Glutamatergic neuron (in vitro differentiated cells): ENCODE results near the gene PIK3R4. TPM values are rescaled to one million over a fixed set of nuclear protein-coding genes. Genes with fewer than 3 reads are reported as not detected.

Source experiments
- DNase-seq: peaks from one replicate; pipeline ENCODE4 v3.0.0; 2022
- H3K27ac Mint-ChIP-seq: one replicate; pipeline ENCODE4 v1.8.0; 2020; ENCODE audit warnings: mild to moderate bottlenecking, mixed read lengths, inconsistent platforms; ENCODE audit not compliant: unreplicated experiment
- H3K27me3 Mint-ChIP-seq: one replicate; pipeline ENCODE4 v1.8.0; 2020; ENCODE audit warnings: mild to moderate bottlenecking, moderate library complexity, mixed read lengths, inconsistent platforms; ENCODE audit not compliant: unreplicated experiment
- H3K36me3 Mint-ChIP-seq: one replicate; pipeline ENCODE4 v1.8.0; 2020; ENCODE audit warnings: mild to moderate bottlenecking, mixed read lengths, inconsistent platforms; ENCODE audit not compliant: unreplicated experiment
- H3K4me1 Mint-ChIP-seq: one replicate; pipeline ENCODE4 v1.8.0; 2020; ENCODE audit warnings: mild to moderate bottlenecking, low read depth, mixed read lengths, inconsistent platforms; ENCODE audit not compliant: unreplicated experiment
- H3K4me3 Mint-ChIP-seq: one replicate; pipeline ENCODE4 v1.8.0; 2020; ENCODE audit warnings: mild to moderate bottlenecking, mixed read lengths, inconsistent platforms; ENCODE audit not compliant: unreplicated experiment
- H3K9me3 Mint-ChIP-seq: one replicate; pipeline ENCODE4 v1.8.0; 2020; ENCODE audit warnings: mild to moderate bottlenecking, moderate library complexity, mixed read lengths, inconsistent platforms; ENCODE audit not compliant: unreplicated experiment
- total RNA-seq: library from RNA; stranded (reverse); fragmentation: NEBNext Ultra II Directional; extraction: Animal tissue kit (Norgen Biotek cat#: 25700); gene quantifications from one replicate; pipeline ENCODE4 v1.2.1, GENCODE V29; 2021; ENCODE audit not compliant: unreplicated experiment
- TF ChIP-seq, protein P1 (sequence below): fragments of 200-600 bp; sonication (generic); IDR thresholded peaks from one replicate; pipeline ENCODE4 v1.5.0; 2021; ENCODE audit not compliant: partially characterized antibody, unreplicated experiment

Gene PIK3R4
- total RNA-seq, 1 donor from 2014 or later: 19.4 TPM

DNA sequence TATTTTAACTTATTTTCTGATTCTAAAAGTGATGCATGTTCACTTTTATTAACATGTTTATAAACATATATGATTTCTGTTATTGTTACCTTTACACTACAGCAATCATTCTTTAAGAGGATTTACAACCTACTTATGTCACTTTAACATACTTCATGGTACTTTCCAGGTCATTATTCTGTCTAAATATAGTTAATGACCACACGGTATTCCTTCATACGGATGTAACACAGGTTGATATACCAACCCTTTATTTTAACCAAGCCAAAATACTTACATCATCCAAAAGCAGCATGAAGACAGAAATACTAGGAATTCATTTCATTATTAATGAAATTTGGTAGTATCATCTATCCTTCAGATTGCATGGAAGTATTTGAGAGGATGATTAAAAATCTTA is 18.6 kb downstream of the PIK3R4 start:
- Mint-ChIP-seq H3K27ac (no peak overlapping the region), H3K27me3 (no peaks in the 10 kb centered on the region), H3K36me3 (no peaks in the 10 kb centered on the region), H3K4me3 (no peak overlapping the region), H3K9me3 (no peaks in the 10 kb centered on the region), H3K4me1 (peaks cover 2% of the 10 kb centered on the region)
- DNase-seq: no peak
- TF ChIP-seq, protein P1, sequence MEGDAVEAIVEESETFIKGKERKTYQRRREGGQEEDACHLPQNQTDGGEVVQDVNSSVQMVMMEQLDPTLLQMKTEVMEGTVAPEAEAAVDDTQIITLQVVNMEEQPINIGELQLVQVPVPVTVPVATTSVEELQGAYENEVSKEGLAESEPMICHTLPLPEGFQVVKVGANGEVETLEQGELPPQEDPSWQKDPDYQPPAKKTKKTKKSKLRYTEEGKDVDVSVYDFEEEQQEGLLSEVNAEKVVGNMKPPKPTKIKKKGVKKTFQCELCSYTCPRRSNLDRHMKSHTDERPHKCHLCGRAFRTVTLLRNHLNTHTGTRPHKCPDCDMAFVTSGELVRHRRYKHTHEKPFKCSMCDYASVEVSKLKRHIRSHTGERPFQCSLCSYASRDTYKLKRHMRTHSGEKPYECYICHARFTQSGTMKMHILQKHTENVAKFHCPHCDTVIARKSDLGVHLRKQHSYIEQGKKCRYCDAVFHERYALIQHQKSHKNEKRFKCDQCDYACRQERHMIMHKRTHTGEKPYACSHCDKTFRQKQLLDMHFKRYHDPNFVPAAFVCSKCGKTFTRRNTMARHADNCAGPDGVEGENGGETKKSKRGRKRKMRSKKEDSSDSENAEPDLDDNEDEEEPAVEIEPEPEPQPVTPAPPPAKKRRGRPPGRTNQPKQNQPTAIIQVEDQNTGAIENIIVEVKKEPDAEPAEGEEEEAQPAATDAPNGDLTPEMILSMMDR: no peak

DNA sequence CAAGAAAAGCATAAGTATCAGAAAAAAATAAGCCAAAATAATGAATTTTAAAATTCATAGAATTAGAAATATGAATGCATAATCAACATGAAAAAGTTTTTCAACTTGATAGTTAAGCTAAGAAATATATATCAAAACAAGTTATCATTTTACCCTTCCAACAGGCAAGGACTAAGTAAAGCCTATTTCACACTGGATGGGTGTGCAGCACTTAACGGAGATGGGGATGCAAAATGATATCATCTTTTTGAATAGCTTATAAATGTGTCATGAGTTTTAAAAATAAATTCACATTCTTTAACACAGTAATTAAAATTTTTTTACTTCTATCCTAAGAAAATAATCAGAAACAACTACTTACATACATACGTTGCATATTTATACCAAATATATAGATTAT is 20.9 kb downstream of the PIK3R4 start:
- H3K4me1 Mint-ChIP-seq: peaks cover 2% of the 10 kb centered on the region
- DNase-seq: no peak
- no peak overlapping the region for H3K27ac Mint-ChIP-seq
- H3K4me3 Mint-ChIP-seq: no peak overlapping the region
- peaks cover 2% of the 10 kb centered on the region for H3K9me3 Mint-ChIP-seq
- TF ChIP-seq, protein P1: no peak
- H3K36me3 Mint-ChIP-seq: no peaks in the 10 kb centered on the region
- no peaks in the 10 kb centered on the region for H3K27me3 Mint-ChIP-seq

DNA sequence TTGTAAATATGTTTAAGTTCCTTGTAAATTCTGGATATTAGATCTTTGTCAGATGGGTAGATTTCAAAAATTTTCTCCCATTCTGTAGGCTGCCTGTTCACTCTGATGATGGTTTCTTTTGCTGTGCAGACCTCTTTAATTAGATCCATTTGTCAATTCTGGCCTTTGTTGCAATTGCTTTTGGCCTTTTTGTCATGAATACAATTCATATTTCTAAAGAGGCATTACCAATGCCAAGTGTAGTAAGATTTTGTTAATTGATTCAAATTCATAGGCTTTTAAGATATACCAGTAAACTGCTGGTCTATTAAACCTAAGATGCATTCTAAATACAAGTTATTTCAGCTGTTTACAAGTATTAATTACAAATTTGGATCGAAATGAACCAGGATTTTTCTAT is 31.0 kb downstream of the PIK3R4 start:
- no peak overlapping the region for H3K4me3 Mint-ChIP-seq
- TF ChIP-seq, protein P1: no peak
- H3K4me1 Mint-ChIP-seq: no peaks in the 10 kb centered on the region
- H3K36me3 Mint-ChIP-seq: no peaks in the 10 kb centered on the region
- DNase-seq: no peak
- peaks cover 2% of the 10 kb centered on the region for H3K27me3 Mint-ChIP-seq
- H3K9me3 Mint-ChIP-seq: no peaks in the 10 kb centered on the region
- H3K27ac Mint-ChIP-seq: no peak overlapping the region

DNA sequence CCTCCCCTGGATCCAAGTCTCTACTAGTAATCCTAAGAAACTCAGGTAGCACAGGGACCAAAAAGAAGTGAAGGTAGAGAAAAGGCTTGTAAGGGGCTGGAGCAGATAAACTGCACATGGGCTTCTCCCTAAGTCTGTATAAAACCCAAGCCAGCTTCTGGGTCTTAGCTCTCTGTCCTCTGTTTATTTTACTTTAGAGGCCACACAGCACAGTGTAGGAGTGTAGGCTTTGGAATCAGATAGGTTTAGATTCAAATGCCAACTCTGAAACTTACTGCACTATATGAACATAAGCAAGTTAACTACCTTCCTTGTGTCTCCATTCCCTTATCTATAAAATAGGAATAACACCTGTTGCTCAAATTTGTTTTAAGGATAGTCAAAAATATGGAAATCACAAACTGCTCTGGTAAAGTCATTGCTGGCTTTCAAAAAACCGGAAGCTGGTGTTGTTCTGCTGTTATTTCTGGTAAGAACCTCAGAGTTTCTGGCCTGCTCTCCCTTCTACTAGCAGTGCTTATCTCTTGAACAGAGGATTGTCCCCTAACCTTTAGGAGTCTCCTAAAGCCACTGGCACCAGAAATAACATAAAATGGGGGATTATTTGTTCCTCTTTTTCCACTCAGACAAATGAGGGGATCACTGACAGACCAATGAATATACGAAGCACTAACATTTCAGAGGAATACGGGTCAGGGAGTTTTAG is 33.8 kb downstream of the PIK3R4 start:
- no peak for DNase-seq
- TF ChIP-seq, protein P1: no peak
- no peaks in the 10 kb centered on the region for H3K4me1 Mint-ChIP-seq
- H3K36me3 Mint-ChIP-seq: no peaks in the 10 kb centered on the region
- peaks cover 2% of the 10 kb centered on the region for H3K27me3 Mint-ChIP-seq
- H3K4me3 Mint-ChIP-seq: no peak overlapping the region
- no peaks in the 10 kb centered on the region for H3K9me3 Mint-ChIP-seq
- H3K27ac Mint-ChIP-seq: no peak overlapping the region

DNA sequence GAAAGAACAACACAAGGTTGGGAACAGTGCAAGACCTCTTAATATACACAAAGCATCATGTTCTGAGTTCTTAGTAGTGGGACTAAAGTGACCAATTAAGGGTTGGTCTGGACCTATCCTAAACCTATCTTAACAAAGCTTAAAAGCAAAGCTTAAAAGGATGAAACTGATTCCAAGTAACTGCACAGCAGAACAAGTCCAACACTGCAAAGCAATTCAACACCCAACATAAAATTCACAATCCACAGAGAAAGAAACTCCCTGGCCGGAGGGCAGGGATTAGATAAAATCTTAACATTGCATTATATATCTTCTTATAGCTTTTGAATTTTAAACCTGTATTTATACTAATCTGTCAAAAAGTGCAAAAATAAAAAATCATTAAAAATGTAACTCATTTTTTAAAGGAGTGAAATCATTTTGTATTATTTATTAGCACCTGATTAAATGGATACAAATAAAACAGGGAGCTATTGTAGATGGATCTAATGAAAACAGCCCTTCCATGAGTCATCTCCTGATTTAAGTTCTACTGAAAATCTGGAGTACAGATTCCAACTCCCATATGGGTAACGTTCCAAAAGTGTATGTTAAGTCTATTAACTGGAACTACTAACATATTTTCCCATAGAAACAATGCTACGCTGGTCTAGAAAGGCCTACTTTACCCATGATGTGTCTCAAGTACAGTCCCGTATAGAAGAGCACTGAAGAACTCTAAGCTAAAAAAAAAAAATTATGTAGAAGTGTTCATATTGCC is 34.9 kb downstream of the PIK3R4 start:
- TF ChIP-seq, protein P1: no peak
- no peaks in the 10 kb centered on the region for H3K36me3 Mint-ChIP-seq
- H3K27ac Mint-ChIP-seq: no peak overlapping the region
- no peak overlapping the region for H3K4me3 Mint-ChIP-seq
- peaks cover 2% of the 10 kb centered on the region for H3K27me3 Mint-ChIP-seq
- no peak for DNase-seq
- H3K9me3 Mint-ChIP-seq: no peaks in the 10 kb centered on the region
- H3K4me1 Mint-ChIP-seq: no peaks in the 10 kb centered on the region
